Endothelial cell (in vitro differentiated cells): ENCODE measurements around the gene DOCK3. TPM values are rescaled to one million over a fixed set of nuclear protein-coding genes. Genes with fewer than 3 reads are reported as not detected.

Source experiments
- DNase-seq: peaks from one replicate; pipeline ENCODE4 v3.0.0; 2021; ENCODE audit warnings: low spot score
- H3K27ac Mint-ChIP-seq: one replicate; pipeline ENCODE4 v1.8.0; 2021; ENCODE audit warnings: mixed read lengths, inconsistent platforms; ENCODE audit not compliant: unreplicated experiment
- H3K27me3 Mint-ChIP-seq: one replicate; pipeline ENCODE4 v1.8.0; 2021; ENCODE audit warnings: mild to moderate bottlenecking, moderate library complexity, mixed read lengths, inconsistent platforms; ENCODE audit not compliant: unreplicated experiment
- H3K36me3 Mint-ChIP-seq: one replicate; pipeline ENCODE4 v1.8.0; 2021; ENCODE audit warnings: mild to moderate bottlenecking, low read depth, mixed read lengths, inconsistent platforms; ENCODE audit not compliant: unreplicated experiment
- H3K4me1 Mint-ChIP-seq: one replicate; pipeline ENCODE4 v1.8.0; 2021; ENCODE audit warnings: mild to moderate bottlenecking, mixed read lengths, inconsistent platforms; ENCODE audit not compliant: unreplicated experiment
- H3K4me3 Mint-ChIP-seq: one replicate; pipeline ENCODE4 v1.8.0; 2021; ENCODE audit warnings: mild to moderate bottlenecking, mixed read lengths, inconsistent platforms; ENCODE audit not compliant: unreplicated experiment
- H3K9me3 Mint-ChIP-seq: one replicate; pipeline ENCODE4 v1.8.0; 2021; ENCODE audit warnings: mixed read lengths, inconsistent platforms; ENCODE audit not compliant: unreplicated experiment
- total RNA-seq: library from RNA; stranded (reverse); fragmentation: NEBNext Ultra II Directional; extraction: Animal tissue kit (Norgen Biotek cat#: 25700); gene quantifications from one replicate; pipeline ENCODE4 v1.2.1, GENCODE V29; 2021; ENCODE audit not compliant: unreplicated experiment
- TF ChIP-seq, protein P1 (sequence below): fragments of 200-600 bp; sonication (generic); IDR thresholded peaks from one replicate; pipeline ENCODE4 v1.5.0; 2021; ENCODE audit warnings: antibody characterized with exemption; ENCODE audit not compliant: unreplicated experiment

Gene DOCK3
- total RNA-seq, 1 donor from 2014 or later = 1.3 TPM

DNA sequence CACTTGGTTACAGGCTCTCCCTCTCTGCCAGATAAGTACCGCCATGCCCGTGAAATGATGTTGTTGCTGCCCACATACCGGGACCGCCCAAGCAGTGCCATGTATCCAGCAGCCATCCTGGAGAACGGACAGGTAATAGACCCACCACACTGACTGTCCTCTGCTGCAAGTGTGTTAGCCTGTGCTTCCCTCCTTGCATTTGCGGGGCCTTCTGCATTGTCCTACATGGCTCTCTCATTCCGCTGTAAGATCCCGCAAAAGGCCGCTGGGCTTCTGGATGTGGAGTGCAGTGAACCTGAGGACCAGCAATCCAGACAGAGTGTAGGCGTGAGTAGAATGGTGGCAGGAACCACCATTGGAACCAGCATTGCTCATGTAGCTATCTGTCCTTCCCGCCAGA, 699.7 kb downstream of the DOCK3 start:
- no peak overlapping the region for H3K27ac Mint-ChIP-seq
- no peaks in the 10 kb centered on the region for H3K36me3 Mint-ChIP-seq
- H3K4me3 Mint-ChIP-seq = no peak overlapping the region
- peaks cover 5% of the 10 kb centered on the region for H3K27me3 Mint-ChIP-seq
- no peaks in the 10 kb centered on the region for H3K4me1 Mint-ChIP-seq
- no peak for DNase-seq
- H3K9me3 Mint-ChIP-seq = no peaks in the 10 kb centered on the region
- TF ChIP-seq, protein P1, sequence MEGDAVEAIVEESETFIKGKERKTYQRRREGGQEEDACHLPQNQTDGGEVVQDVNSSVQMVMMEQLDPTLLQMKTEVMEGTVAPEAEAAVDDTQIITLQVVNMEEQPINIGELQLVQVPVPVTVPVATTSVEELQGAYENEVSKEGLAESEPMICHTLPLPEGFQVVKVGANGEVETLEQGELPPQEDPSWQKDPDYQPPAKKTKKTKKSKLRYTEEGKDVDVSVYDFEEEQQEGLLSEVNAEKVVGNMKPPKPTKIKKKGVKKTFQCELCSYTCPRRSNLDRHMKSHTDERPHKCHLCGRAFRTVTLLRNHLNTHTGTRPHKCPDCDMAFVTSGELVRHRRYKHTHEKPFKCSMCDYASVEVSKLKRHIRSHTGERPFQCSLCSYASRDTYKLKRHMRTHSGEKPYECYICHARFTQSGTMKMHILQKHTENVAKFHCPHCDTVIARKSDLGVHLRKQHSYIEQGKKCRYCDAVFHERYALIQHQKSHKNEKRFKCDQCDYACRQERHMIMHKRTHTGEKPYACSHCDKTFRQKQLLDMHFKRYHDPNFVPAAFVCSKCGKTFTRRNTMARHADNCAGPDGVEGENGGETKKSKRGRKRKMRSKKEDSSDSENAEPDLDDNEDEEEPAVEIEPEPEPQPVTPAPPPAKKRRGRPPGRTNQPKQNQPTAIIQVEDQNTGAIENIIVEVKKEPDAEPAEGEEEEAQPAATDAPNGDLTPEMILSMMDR = no peak

DNA sequence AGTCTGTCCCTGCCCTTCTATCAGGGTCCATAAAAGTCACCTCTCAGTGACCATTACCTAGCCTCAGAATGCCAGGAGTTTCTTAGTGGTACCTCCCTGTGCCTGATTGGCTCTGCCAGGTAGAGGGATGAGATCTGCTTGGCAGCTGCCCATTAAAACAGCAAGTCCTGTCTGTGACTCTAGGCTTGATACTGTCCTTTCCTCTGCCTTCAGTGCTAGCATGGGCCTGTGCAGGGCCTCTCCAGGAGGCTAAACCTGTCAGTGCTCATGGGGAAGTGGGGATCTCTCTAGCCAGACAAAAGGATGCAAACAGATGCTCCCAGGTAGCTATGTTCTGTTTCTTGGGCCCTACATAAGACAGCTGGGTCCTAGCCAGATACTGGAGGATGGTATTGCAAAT, 700.4 kb downstream of the DOCK3 start:
- DNase-seq = no peak
- no peak overlapping the region for H3K4me3 Mint-ChIP-seq
- no peaks in the 10 kb centered on the region for H3K9me3 Mint-ChIP-seq
- TF ChIP-seq, protein P1 = no peak
- H3K27me3 Mint-ChIP-seq = peaks cover 5% of the 10 kb centered on the region
- H3K27ac Mint-ChIP-seq = no peak overlapping the region
- no peaks in the 10 kb centered on the region for H3K36me3 Mint-ChIP-seq
- H3K4me1 Mint-ChIP-seq = no peaks in the 10 kb centered on the region

DNA sequence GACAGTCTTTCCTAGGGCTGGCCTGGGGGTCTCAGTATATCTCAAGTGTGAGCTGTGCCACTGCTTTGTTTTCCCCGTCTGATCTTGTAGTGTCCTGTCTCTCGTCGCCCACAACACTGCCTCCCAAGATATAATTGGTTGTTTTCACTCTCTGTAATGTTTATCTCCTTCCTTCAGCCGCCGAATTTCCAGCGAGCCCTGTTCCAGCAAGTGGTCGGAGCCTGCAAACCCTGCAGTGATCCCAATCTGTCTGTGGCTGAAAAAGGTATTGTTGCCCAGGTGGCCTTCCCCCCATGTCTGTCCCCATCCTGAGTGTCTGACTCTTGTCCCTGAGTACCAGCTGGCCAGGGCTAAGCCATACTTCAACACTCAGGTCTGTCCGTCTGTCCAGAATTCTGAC, 700.8 kb downstream of the DOCK3 start:
- Mint-ChIP-seq H3K27ac (no peak overlapping the region), H3K27me3 (peaks cover 5% of the 10 kb centered on the region), H3K4me1 (no peaks in the 10 kb centered on the region), H3K4me3 (no peak overlapping the region), H3K9me3 (no peaks in the 10 kb centered on the region), H3K36me3 (no peaks in the 10 kb centered on the region)
- no peak for DNase-seq
- TF ChIP-seq, protein P1 = no peak

DNA sequence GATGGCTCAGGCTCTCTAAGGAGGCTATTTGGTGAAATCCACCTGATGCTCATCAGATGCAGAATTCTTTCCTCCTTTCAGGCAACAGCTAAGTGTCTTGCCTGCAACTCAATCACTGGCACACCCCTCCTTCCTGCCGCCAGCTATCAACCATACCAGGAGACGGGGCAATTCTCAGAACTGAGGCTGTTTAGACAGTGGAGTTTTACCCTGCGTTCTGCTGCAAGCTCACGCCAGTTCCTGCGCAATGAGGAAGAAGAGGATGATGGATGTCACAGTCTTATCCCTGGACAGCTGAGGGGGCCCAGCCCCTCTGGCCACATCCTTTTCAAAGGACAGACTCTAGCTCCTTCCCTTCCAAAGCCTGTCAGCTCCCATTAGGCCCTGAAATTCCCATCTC, 703.3 kb downstream of the DOCK3 start:
- Mint-ChIP-seq H3K27me3 (peaks cover 5% of the 10 kb centered on the region), H3K4me3 (no peak overlapping the region), H3K36me3 (no peaks in the 10 kb centered on the region), H3K9me3 (no peaks in the 10 kb centered on the region), H3K27ac (no peak overlapping the region), H3K4me1 (no peaks in the 10 kb centered on the region)
- TF ChIP-seq, protein P1 = no peak
- no peak for DNase-seq

DNA sequence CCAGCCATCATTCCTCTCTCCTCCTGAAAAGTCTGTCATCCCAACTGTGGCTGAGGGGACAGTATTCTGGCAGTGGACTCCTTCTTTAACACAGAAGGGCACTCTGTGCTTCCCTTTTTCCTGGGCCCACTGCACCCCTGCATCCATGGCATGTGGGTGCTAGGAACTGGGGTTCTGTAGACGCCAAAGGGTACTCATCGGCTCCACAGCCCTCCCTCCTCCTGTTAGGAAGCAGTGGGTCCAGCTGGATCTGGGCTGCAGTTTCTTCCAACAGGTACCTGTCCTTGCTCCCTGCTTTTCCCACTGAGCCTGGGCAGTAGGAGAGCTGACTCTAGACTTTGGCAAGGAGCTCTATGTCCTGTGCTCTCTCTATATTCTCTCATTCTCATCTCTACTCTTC, 704.0 kb downstream of the DOCK3 start:
- Mint-ChIP-seq H3K27ac (no peak overlapping the region), H3K36me3 (no peaks in the 10 kb centered on the region), H3K27me3 (peaks cover 5% of the 10 kb centered on the region), H3K9me3 (no peaks in the 10 kb centered on the region), H3K4me3 (no peak overlapping the region), H3K4me1 (peaks cover 4% of the 10 kb centered on the region)
- TF ChIP-seq, protein P1 = no peak
- DNase-seq = no peak
